Renal pelvis (tissue), 4 donors: ENCODE measurements around the gene SELL. TPM values are rescaled to one million over a fixed set of nuclear protein-coding genes. Genes with fewer than 3 reads are reported as not detected.
"Not testable (repeated sequence)": the region's sequence is repeated elsewhere in the genome, so short reads cannot be mapped to it uniquely, and the experiment has no call there.

Source experiments
- DNase-seq: peaks from one replicate; pipeline ENCODE4 v3.0.0-alpha.2; 2013
- polyA plus RNA-seq, 3 donors: library from polyadenylated mRNA; unstranded; fragments of 120-200 nt; gene quantifications; one replicate each; pipeline ENCODE4 v1.2.1, GENCODE V29; 2013; ENCODE audit not compliant: insufficient read length in 3 of 3

SELL gene
- polyA plus RNA-seq, 3 donors: 2.1 to 3.3 (median 3.1) TPM

DNA sequence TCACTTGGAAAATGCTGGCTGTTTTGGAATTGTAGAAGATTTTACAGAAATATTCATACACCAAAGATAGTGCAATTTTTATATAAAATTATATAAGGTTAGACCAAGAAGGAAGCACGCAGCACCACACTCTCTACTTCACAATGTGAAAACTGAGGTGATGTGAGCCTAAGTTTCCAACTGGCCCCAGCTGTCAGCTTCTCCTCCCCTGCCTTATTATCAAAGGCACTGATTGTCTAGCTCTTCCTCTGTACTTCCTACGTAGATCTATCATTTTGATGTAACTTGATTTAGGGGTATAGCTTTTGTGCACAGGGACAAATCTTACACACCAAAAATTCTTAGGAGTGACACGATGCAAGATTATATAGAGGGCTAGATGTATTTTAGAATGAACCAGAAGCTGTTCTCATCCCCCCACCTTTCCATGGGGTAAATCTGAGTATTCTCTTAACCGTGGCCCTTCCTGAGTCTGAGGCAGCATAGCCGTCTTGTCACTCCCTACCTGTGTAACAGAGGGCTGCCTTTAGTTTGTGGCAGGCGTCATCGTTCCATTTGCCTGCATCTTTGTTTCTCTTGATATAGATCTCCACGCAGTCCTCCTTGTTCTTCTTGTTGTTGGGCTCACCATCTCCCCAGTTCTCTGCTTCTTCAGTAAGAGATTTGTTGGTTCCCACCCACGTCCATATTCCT is 3.4 kb downstream of the SELL start:
- DNase-seq: no peak

- no peak for DNase-seq
Measured at GRCh38 chr1:169704797-169705196, 6.6 kb downstream of the SELL start.

GRCh38 chr1:169701261-169702005 is 10.0 kb downstream of the SELL start:
- no peak for DNase-seq

GRCh38 chr1:169699707-169700106 is 11.7 kb downstream of the SELL start:
- DNase-seq: no peak

- no peak for DNase-seq
Measured at GRCh38 chr1:169698976-169699375, 12.4 kb downstream of the SELL start.

DNA sequence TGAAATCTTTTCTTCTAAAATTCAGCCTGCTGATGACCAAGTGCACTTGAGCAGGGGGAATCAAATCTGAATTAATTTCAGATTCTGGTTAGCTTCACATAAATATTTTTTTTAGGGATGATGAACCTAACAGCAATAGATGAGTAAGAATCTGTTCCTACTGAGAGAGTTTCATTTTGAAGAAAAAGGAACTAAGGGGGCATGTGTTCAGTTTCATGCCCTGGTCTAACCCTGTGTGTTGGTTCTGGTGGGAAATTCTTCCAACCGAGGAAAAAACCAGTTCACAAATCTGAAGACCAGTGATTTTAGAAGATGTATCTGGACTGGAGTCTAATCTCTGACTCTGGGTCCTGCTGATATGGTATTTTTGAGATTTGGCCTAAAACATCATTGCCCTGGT is 13.7 kb downstream of the SELL start:
- no peak for DNase-seq

DNA sequence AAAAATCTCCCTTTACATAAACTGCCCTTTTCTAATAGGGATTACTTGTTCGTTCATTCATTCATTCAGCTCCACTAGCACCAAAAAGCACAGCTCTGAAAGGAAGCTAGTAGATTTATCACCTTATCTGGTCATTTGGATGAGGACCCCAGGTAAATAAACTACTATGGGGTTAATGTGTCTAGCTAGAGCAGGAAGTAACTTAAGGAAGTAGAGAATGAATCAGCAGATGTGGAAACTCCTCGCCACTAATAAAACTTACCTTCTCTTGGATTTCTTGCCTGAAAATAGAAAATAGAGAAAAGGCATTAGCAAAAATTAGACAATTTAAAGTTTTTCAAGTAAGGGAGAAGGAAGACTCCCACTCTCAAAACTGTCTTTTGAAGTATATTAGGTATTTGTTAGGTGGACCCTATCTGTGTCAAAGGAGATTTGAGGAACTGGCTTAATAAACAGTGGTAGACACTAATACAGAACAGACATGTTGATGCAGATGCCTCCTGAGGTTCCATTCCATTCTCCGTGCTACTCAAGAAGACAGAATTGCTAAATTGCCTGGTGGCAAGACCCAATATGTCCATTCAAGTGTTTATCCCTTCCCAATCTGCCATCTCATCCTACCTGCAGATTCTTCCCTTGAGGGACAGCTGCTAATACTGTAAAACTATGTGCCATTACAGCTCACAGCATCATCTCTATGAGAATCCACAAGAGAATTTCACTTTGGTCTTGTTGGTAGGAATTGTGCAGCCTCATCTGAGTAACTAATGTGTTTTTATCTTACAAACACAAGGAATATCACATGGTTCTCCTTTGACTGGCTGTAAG is 14.9 kb downstream of the SELL start:
- no peak for DNase-seq

GRCh38 chr1:169694304-169695075 is 16.9 kb downstream of the SELL start:
- DNase-seq: no peak

DNA sequence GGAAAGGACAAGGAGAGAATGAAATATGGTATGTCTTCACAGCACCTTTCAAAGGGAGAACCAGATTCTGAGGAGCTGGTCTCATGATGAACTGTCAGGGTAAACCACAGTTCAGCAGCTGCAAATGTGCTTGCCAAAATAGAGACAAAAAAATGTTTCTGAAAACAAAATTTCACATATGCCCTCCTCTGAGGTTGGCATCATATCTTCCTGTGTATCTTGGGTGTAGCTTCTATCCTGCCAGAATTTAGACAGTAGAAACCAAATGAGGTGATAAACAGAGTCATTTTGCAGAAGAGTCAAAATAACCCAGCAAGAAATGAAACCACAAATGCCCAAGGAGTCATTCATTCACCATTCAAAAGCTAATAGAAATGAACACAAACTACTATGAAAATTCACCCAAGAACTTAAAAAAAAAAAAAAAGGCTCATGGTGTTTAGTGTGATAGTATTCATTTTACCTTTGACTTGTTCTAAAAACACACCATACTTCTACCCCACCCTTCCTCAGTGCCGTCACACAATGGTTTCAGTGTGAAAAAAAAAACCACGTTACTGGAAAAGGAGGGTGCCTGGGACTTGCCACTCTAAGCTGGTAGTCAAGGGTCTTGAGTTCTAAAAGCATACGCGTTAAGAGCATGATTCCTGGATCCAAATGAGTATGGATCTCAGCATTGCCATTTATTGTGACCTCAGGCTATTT is 18.5 kb downstream of the SELL start:
- no peak for DNase-seq

DNA sequence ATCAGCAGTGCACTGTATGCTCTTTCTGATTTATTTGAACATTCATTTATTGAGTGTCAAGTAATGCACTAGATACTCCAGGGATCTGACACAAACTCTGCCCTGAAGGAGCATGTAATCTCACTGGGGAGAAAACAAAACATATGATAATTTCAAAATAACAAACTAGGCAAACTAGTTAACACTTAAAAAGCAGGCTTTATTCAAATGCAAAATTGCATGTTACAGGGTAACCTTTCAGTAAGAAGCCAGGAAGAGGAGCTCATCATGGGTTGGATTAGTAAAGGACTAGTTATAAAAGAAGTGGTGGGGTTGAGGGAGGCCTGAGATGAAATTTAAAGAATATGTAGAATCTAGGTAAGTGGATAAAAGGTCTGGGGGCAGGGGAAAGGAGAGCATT is 20.9 kb downstream of the SELL start:
- DNase-seq: no peak

DNA sequence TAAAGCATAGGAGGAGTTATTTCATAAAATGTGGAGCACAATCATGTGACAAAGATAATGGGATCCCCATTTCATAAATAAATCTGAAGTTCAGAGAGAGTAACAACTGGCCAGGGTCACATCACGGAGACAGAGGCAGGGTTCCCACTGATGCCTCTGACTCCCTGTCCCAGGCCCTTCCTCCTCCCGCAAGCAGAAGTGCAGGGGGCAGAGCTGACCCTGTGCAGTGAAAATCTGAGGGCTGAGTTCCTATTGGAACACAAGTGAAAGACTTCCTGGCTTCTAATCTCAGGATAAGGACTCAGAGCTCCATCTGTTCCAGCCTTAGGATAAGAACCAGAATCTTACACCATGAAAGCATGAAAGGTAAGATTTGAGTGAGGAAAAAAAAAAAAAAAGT is 22.0 kb downstream of the SELL start:
- no peak for DNase-seq

GRCh38 chr1:169688377-169688776 is 23.0 kb downstream of the SELL start:
- DNase-seq: not testable (repeated sequence)

GRCh38 chr1:169683661-169684060 is 27.8 kb downstream of the SELL start:
- DNase-seq: no peak

GRCh38 chr1:169683168-169683567 is 28.3 kb downstream of the SELL start:
- DNase-seq: not testable (repeated sequence)

DNA sequence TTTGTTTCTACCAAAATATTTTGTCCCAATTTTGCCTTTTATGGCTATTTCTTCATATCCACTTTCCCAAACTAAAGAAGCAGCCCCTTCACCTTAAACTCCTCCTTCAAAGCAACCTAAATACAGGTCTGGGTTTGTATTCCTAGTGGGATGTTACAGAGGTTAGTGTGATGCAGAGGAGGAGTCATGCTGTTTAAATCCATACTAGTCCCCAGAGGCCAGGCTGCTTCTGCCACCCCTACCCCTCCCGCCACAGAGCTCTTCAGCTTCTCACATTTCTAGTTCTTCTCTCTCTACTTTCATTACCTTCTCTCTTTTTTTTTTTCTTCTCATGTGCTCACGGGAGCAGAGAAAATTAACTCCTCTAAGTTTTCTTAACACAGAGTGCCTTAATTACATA is 29.3 kb downstream of the SELL start:
- DNase-seq: no peak

GRCh38 chr1:169681140-169681539 is 30.3 kb downstream of the SELL start:
- no peak for DNase-seq

- DNase-seq: no peak
Measured at GRCh38 chr1:169680377-169681019, 30.9 kb downstream of the SELL start.

GRCh38 chr1:169679692-169680091 is 31.7 kb downstream of the SELL start:
- no peak for DNase-seq

DNA sequence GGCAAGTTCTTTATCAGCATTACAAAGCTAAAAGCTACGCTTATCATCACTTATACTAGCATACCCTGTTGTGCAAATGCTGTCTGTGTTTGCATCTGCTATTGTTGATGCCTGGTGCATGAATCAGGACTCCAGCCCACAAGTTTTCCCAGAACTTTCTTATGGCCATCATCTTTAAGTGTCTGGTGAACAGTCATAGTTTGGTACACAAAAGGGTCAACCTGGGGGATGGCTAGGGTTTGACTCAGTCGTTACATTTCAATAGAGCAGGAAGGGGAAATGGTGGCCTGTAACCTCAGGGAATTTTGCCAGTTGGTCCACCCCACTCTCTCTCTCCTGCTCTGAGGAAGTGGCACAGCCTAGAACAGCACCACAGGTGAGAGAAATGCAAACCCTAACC is 35.4 kb downstream of the SELL start:
- no peak for DNase-seq

GRCh38 chr1:169670836-169671235 is 40.6 kb downstream of the SELL start:
- no peak for DNase-seq

DNA sequence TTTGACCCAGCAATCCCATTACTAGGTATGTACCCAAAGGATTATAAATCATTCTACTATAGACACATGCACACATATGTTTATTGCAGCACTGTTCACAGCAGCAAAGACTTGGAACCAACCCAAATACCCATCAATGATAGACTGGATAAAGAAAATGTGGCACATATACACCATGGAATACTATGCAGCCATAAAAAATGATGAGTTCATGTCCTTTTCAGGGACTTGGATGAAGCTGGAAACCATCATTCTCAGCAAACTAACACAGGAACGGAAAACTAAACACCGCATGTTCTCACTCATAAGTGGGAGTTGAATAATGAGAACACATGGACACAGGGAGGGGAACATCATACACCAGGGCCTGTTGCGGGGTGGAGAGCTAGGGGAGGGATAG is 41.2 kb downstream of the SELL start:
- not testable (repeated sequence) for DNase-seq
